H9 (cell line): ENCODE results near the gene GALNT12. TPM values are rescaled to one million over a fixed set of nuclear protein-coding genes. Genes with fewer than 3 reads are reported as not detected.

Experiments
- DNase-seq: peaks from one replicate; pipeline ENCODE4 v3.0.0-alpha.2; 2017
- H2AFZ ChIP-seq: one replicate; pipeline ENCODE4 v1.6.1; 2013; ENCODE audit warnings: mild to moderate bottlenecking, low read length, control low read depth, moderate library complexity
- H2AK5ac ChIP-seq: 2 replicates; pipeline ENCODE4 v1.6.1; 2013; ENCODE audit warnings: low read length, control low read depth, mixed read lengths; ENCODE audit not compliant: insufficient read length
- H2BK120ac ChIP-seq: one replicate; pipeline ENCODE4 v1.6.1; 2013; ENCODE audit warnings: low read depth, mild to moderate bottlenecking, low read length, control low read depth, inconsistent platforms; ENCODE audit not compliant: poor library complexity, severe bottlenecking
- H2BK12ac ChIP-seq: 2 replicates; pipeline ENCODE4 v1.6.1; 2013; ENCODE audit warnings: low read length, control low read depth, mixed read lengths, low read depth; ENCODE audit not compliant: insufficient read length
- H2BK15ac ChIP-seq: 2 replicates; pipeline ENCODE4 v1.6.1; 2013; ENCODE audit warnings: low read depth, low read length, control low read depth
- H2BK20ac ChIP-seq: one replicate; pipeline ENCODE4 v1.6.1; 2013; ENCODE audit warnings: low read depth, mild to moderate bottlenecking, low read length, control low read depth, inconsistent platforms; ENCODE audit not compliant: poor library complexity, severe bottlenecking
- H2BK5ac ChIP-seq: 2 replicates; pipeline ENCODE4 v1.6.1; 2013; ENCODE audit warnings: low read length, control low read depth, mixed read lengths; ENCODE audit not compliant: insufficient read length
- H3K14ac ChIP-seq: 2 replicates; pipeline ENCODE4 v1.6.1; 2013; ENCODE audit warnings: low read length, control low read depth; ENCODE audit not compliant: insufficient read depth
- H3K18ac ChIP-seq: 2 replicates; pipeline ENCODE4 v1.6.1; 2013; ENCODE audit warnings: low read depth, mild to moderate bottlenecking, mixed read lengths, low read length, control low read depth; ENCODE audit not compliant: insufficient read length
- H3K23ac ChIP-seq: 2 replicates; pipeline ENCODE4 v1.6.1; 2013; ENCODE audit warnings: low read length, control low read depth, mixed read lengths, low read depth; ENCODE audit not compliant: insufficient read length
- H3K23me2 ChIP-seq: 2 replicates; pipeline ENCODE4 v1.6.1; 2013; ENCODE audit warnings: low read depth, mild to moderate bottlenecking, mixed read lengths, low read length, control low read depth; ENCODE audit not compliant: insufficient read length, poor library complexity, severe bottlenecking
- H3K27ac ChIP-seq: 2 replicates; pipeline ENCODE4 v1.5.1; 2013; ENCODE audit warnings: low read length, control low read depth, mixed read lengths, low read depth; ENCODE audit not compliant: insufficient read length
- H3K27me3 ChIP-seq: 2 replicates; pipeline ENCODE4 v1.6.1; 2013; ENCODE audit warnings: low read length, control low read depth, inconsistent platforms; ENCODE audit not compliant: insufficient read depth
- H3K4ac ChIP-seq: 2 replicates; pipeline ENCODE4 v1.6.1; 2013; ENCODE audit warnings: low read depth, mild to moderate bottlenecking, control low read depth, inconsistent platforms, low read length, moderate library complexity
- H3K4me1 ChIP-seq: 2 replicates; pipeline ENCODE4 v1.6.1; 2013; ENCODE audit warnings: low read length, control low read depth, inconsistent platforms; ENCODE audit not compliant: insufficient read depth
- H3K4me2 ChIP-seq: 2 replicates; pipeline ENCODE4 v1.6.1; 2013; ENCODE audit warnings: low read length, control low read depth, mixed read lengths; ENCODE audit not compliant: insufficient read length, insufficient read depth
- H3K56ac ChIP-seq: 2 replicates; pipeline ENCODE4 v1.6.1; 2013; ENCODE audit warnings: low read depth, mild to moderate bottlenecking, mixed read lengths, low read length, control low read depth; ENCODE audit not compliant: insufficient read length
- H3K79me1 ChIP-seq: 2 replicates; pipeline ENCODE4 v1.6.1; 2013; ENCODE audit warnings: low read depth, mild to moderate bottlenecking, moderate library complexity, low read length, control low read depth, inconsistent platforms; ENCODE audit not compliant: insufficient read depth, poor library complexity, severe bottlenecking
- H3K79me2 ChIP-seq: 2 replicates; pipeline ENCODE4 v1.6.1; 2013; ENCODE audit warnings: low read length, control low read depth, inconsistent platforms; ENCODE audit not compliant: insufficient read depth
- H3K9ac ChIP-seq: 2 replicates; pipeline ENCODE4 v1.6.1; 2013; ENCODE audit warnings: low read length, control low read depth, mixed read lengths; ENCODE audit not compliant: insufficient read length; ENCODE audit errors: extremely low read depth
- H3K9me3 ChIP-seq: one replicate; pipeline ENCODE4 v1.6.1; 2013; ENCODE audit warnings: low read depth, low read length, inconsistent platforms; ENCODE audit not compliant: control insufficient read depth
- H3T11ph ChIP-seq: one replicate; pipeline ENCODE4 v1.6.1; 2013; ENCODE audit warnings: mild to moderate bottlenecking, low read length, control low read depth, inconsistent platforms
- H4K20me1 ChIP-seq: one replicate; pipeline ENCODE4 v1.6.1; 2013; ENCODE audit not compliant: control insufficient read depth, insufficient read length, insufficient read depth
- H4K5ac ChIP-seq: 2 replicates; pipeline ENCODE4 v1.6.1; 2013; ENCODE audit warnings: low read depth, mild to moderate bottlenecking, mixed read lengths, low read length, control low read depth; ENCODE audit not compliant: insufficient read length
- H4K8ac ChIP-seq: replicated peaks from 2 replicates; pipeline ENCODE4 v1.6.1; 2013; ENCODE audit warnings: low read length, control low read depth, mixed read lengths, low read depth; ENCODE audit not compliant: insufficient read length
- H4K91ac ChIP-seq: 2 replicates; pipeline ENCODE4 v1.6.1; 2013; ENCODE audit warnings: low read depth, mild to moderate bottlenecking, moderate library complexity, mixed read lengths, low read length, control low read depth; ENCODE audit not compliant: insufficient read length
- H3K27ac Mint-ChIP-seq, 3 experiments: 2 replicates in 2 of 3; 3 replicates in 1 of 3; pipeline ENCODE4 v1.8.0; 2020 to 2021; ENCODE audit warnings: mixed read lengths in 3 of 3, mild to moderate bottlenecking in 1 of 3, moderate library complexity in 1 of 3
- H3K27me3 Mint-ChIP-seq: 2 replicates; pipeline ENCODE4 v1.8.0; 2021; ENCODE audit warnings: low read depth, mild to moderate bottlenecking, moderate library complexity, mixed read lengths
- H3K36me3 Mint-ChIP-seq, 3 experiments: 2 replicates in 2 of 3; 3 replicates in 1 of 3; pipeline ENCODE4 v1.8.0; 2020 to 2021; ENCODE audit warnings: low read depth in 3 of 3, mixed read lengths in 3 of 3; ENCODE audit not compliant: insufficient read depth in 1 of 3
- H3K4me1 Mint-ChIP-seq, 2 experiments: 2 replicates each; pipeline ENCODE4 v1.8.0; 2020; ENCODE audit warnings: mixed read lengths in 2 of 2
- H3K4me3 Mint-ChIP-seq, 2 experiments: 2 replicates in 1 of 2; 3 replicates in 1 of 2; pipeline ENCODE4 v1.8.0; 2020 to 2021; ENCODE audit warnings: mild to moderate bottlenecking in 2 of 2, mixed read lengths in 2 of 2, moderate library complexity in 1 of 2
- H3K9me3 Mint-ChIP-seq, 2 experiments: 2 replicates in 1 of 2; 3 replicates in 1 of 2; pipeline ENCODE4 v1.8.0; 2020; ENCODE audit warnings: mild to moderate bottlenecking in 2 of 2, mixed read lengths in 2 of 2, moderate library complexity in 1 of 2
- WGBS: extraction: QIAGEN DNeasy Blood & Tissue Kit; methylation state at CpG from one replicate; pipeline ENCODE4 v1.1.7; 2013; ENCODE audit warnings: missing lambda C conversion rate, low lambda C conversion rate, mixed read lengths; ENCODE audit not compliant: insufficient read length; ENCODE audit errors: extremely low coverage; 5-methylcytosine and 5-hydroxymethylcytosine counted together
- total RNA-seq: library from RNA; stranded (reverse); gene quantifications from 2 replicates; pipeline ENCODE4 v1.2.1, GENCODE V29; 2021
- TF ChIP-seq, protein P1 (sequence below): fragments of 200-600 bp; sonication (generic); conservative IDR thresholded peaks from 3 replicates; pipeline ENCODE4 v1.8.0; 2021; ENCODE audit warnings: antibody characterized with exemption, mild to moderate bottlenecking

The GALNT12 gene
- total RNA-seq, 1 experiment from 2014 or later: 18.0 TPM

GRCh38 chr9:98801969-98802371 is 5.5 kb upstream of the GALNT12 start:
- H3K18ac ChIP-seq: no peak overlapping the region

More at GRCh38 chr9:98801969-98802371, 5.5 kb upstream of the GALNT12 start:
- Histone ChIP-seq H3K4me2 (no peak overlapping the region), H2AFZ (no peak overlapping the region), H3K4me1 (no peaks in the 10 kb centered on the region; the same call in 1 of the 2 replicates), H3K9me3 (no peaks in the 10 kb centered on the region), H3T11ph (no peak overlapping the region), H2BK15ac (no peak overlapping the region), H3K4ac (no peak overlapping the region), H2BK120ac (no peak overlapping the region), H3K23ac (no peak overlapping the region), H3K79me2 (no peaks in the 10 kb centered on the region), H2AK5ac (no peak overlapping the region), H4K8ac (no peak overlapping the region), H4K91ac (no peak overlapping the region), H3K56ac (no peak overlapping the region), H4K20me1 (no peaks in the 10 kb centered on the region), H3K23me2 (no peaks in the 10 kb centered on the region), H3K27me3 (no peaks in the 10 kb centered on the region), H2BK5ac (no peak overlapping the region), H4K5ac (no peak overlapping the region), H3K9ac (no peak overlapping the region), H3K27ac (no peak overlapping the region), H3K14ac (no peak overlapping the region), H2BK12ac (no peak overlapping the region), H3K79me1 (no peaks in the 10 kb centered on the region), H2BK20ac (no peak overlapping the region)
- H3K36me3 Mint-ChIP-seq: peaks cover 3 to 11% (median 8%) of the 10 kb centered on the region in 3 experiments; a peak in 5 of 7 replicates
- peaks cover 9 to 13% of the 10 kb centered on the region in 2 experiments for H3K9me3 Mint-ChIP-seq
- no peak overlapping the region for H3K4me3 Mint-ChIP-seq
- H3K27me3 Mint-ChIP-seq: peaks cover 26% of the 10 kb centered on the region
- WGBS: no CpG with 5 or more reads among the region's 1 CpG
- peaks cover 35 to 39% of the 10 kb centered on the region in 2 experiments for H3K4me1 Mint-ChIP-seq
- TF ChIP-seq, protein P1, sequence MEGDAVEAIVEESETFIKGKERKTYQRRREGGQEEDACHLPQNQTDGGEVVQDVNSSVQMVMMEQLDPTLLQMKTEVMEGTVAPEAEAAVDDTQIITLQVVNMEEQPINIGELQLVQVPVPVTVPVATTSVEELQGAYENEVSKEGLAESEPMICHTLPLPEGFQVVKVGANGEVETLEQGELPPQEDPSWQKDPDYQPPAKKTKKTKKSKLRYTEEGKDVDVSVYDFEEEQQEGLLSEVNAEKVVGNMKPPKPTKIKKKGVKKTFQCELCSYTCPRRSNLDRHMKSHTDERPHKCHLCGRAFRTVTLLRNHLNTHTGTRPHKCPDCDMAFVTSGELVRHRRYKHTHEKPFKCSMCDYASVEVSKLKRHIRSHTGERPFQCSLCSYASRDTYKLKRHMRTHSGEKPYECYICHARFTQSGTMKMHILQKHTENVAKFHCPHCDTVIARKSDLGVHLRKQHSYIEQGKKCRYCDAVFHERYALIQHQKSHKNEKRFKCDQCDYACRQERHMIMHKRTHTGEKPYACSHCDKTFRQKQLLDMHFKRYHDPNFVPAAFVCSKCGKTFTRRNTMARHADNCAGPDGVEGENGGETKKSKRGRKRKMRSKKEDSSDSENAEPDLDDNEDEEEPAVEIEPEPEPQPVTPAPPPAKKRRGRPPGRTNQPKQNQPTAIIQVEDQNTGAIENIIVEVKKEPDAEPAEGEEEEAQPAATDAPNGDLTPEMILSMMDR: no peak
- H3K27ac Mint-ChIP-seq: no peak overlapping the region
- DNase-seq: no peak
